HG03097 (cell line): ENCODE results near the gene DPP9.
"Not testable (repeated sequence)": the region's sequence is repeated elsewhere in the genome, so short reads cannot be mapped to it uniquely, and the experiment has no call there.

Source experiments
- ATAC-seq: cut with Tn5 transposase; IDR thresholded peaks from one replicate; pipeline ENCODE4 v1.9.1; 2021; ENCODE audit not compliant: unreplicated experiment, low FRiP score

DPP9 gene

DNA sequence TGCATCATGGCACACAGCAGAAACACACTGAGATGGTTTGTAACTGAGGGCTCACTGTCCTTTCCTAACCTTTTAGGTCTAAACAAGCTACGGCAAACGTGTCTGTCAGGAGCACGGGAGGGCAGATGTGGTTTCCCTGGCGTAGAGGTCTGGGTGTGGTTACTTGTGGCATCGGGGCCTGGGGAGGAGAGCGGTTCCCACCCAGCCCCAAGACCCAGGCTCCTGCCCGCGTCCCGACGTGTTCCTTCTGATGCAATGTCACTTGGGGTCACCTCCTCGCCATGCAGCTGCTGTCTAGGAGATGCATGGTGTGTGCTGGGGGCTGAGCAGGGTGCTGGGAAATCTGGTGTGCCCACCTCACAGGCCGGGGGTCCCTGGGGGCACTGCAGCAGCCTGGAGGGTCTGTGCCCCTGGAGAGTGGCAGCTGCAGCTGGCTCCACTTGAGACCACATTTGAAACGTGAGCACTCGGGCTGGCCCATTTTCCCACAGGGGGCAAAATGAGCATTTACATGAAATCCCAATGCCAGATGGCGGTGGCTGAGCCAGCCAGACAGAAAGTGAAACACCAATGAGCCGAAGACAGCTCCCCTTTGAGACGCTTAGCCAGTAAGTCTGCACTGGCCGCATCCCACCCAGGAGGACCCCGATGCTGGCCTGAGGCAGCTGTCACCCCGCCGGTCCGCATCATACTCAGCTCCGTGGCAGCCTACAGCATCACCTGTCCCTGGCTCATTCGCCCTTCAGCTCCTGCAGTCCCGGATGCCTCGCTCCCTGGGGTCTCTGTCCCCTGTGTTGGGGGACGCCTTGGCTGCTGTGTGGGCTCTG lies 31.2 kb downstream of the DPP9 start:
- ATAC-seq: no peak

- no peak for ATAC-seq
Observed at GRCh38 chr19:4691373-4691772, 32.3 kb downstream of the DPP9 start.

- no peak for ATAC-seq
Observed at GRCh38 chr19:4690361-4690760, 33.3 kb downstream of the DPP9 start.

DNA sequence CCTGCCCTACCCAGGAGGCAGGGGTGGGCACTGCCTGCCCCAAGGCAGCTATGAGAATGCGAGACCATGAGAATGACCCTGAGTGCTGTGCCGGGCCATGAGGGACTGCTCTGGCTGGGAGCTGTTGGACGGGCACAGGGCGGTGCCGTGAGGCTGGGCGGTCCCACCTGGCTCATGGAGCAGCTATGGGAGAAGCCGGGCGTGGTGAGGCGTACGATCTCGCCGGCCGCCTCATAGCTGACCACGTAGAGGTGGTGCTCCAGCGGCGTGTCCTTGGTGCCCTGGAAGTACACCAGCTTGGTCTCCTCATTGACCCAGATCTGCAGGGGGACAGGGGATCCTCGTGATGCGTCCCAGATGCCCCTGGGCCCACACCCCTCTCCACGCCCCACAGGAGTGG lies 34.2 kb downstream of the DPP9 start:
- ATAC-seq: no peak

DNA sequence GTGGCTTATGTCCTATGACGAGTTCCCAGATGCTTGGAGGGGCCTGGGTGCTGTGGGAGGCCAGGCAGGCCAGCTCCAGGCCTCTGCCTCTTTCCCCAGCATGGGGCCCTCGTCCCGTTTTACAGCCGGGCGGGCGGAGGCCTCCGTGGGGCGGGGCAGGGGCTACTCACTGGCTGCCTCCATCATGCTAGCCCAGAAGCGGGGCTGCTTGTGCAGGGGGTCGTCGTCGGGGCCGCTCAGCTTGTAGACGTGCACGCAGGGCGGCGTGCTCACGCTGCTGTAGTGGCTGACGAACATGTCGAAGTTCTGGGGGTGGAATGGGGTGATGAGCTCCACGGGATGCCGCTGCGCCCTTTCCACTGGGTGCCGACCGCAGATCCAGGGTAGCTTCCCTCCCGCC lies 35.1 kb downstream of the DPP9 start:
- ATAC-seq: no peak

GRCh38 chr19:4687396-4687795 lies 36.2 kb downstream of the DPP9 start:
- ATAC-seq: no peak

GRCh38 chr19:4686700-4687099 lies 36.9 kb downstream of the DPP9 start:
- no peak for ATAC-seq

- no peak for ATAC-seq
Observed at GRCh38 chr19:4684312-4685095, 39.1 kb downstream of the DPP9 start.

DNA sequence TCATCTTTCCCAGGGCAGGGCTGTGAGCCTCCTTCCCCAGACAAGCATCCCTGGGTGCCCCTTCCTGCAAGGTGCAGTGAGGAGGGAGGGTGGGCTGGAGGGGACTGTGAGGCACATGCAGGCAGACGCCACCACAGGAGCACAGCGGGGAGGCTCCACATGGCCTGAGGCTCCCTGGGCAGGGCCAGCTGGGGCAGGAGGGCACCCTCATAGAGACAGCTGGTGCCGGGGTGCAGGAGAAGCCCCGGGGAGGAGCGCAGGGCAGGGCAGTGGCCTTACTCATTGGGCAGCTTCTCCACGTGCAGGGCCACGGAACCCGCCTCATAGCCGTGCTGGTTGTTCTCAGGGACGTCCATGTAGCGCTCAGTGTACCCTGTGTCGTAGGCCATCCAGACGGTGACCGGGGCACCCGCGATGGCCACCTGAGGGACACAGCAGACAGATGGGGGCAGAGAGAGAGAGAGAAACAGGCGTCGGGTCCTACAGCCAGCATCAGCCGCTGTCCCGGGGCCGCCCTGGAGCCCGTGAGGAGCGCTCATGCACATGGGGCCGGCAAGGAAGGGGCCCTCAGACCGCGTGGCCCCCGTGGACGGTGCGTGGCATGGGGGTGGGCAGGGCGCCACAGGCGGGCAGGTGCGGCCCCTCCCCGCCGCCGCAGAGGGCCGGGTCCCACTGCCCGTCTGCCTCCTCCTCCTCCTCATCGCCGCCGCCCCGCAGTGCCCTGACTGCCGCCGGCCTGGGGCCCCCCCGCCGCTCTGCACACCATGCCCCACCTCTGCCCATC lies 41.0 kb downstream of the DPP9 start:
- no peak for ATAC-seq

- not testable (repeated sequence) for ATAC-seq
Observed at GRCh38 chr19:4680021-4680420, 43.6 kb downstream of the DPP9 start.

- no peak for ATAC-seq
Observed at GRCh38 chr19:4678881-4679790, 44.5 kb downstream of the DPP9 start.

DNA sequence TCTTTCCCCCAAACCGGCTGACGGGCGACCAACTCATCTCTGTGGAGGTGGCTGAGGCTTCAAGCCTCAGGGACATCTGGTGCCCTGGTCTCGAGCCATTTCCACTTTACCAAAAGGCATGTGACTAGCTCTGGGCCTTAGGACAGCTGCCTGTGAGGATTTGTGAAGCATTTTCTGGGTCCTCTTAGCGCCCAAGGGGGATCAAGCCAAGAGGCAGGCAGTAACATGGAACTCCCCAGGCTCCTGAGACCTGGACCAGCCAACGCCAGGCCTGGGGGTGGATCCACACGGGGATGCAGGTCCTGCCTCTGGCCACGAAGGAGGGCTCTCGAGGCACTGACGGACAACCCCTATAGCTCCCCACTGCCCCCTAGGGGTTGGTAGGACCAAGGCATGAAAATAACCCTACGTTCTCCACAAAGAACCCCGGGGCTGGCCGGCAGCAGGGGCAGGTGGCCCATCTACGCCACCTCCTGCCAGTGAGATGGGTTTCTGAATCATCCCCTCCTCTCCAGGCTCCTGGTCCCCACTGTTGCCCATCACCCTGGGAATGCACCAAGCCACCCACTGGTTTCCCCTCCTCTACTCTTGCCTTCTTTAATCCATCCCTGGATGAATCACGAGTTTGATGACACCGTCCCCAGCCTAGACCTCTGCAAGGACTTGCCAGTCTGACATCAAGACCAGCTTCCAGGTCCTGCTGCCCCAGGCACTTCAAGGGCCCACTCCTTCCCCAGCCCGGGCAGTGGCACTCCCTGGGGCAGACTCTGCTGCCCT lies 46.5 kb downstream of the DPP9 start:
- ATAC-seq: no peak

GRCh38 chr19:4675346-4675745 lies 48.3 kb downstream of the DPP9 start:
- no peak for ATAC-seq

DNA sequence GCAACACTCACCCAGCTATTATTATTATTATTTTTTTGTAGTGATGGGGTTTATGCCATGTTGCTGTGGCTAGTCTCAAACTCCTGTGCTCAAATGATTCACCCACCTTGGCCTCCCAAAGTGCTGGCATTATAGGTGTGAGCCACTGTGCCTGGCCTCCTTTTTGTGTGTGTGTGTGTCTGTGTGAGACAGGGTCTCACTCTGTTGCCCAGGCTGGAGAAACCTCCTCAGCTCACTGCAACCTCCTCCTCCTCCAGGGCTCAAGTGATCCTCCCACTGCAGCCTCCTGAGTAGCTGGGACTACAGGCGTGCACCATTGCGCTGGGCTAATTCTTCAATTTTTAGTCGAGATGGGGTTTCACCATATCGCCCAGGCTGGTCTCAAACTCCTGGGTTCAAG lies 49.9 kb downstream of the DPP9 start:
- ATAC-seq: no peak

DNA sequence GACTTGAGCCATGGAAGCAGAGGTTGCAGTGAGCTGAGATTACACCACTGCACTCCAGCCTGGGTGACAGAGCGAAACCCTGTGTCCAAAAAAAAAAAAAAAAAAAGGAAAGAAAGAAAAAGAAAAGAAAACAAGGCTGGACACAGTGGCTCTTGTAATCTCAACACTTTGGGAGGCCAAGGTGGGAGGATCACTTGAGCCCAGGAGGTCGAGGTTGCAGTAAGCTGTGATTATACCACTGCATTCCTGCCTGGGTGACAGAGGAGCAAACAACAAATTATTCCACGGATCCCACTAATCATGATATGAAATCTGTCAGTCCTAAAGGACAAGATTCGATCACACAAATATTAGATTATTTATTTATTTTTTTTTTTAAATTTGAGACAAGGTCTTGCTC lies 50.4 kb downstream of the DPP9 start:
- no peak for ATAC-seq

GRCh38 chr19:4671185-4671851 lies 52.3 kb downstream of the DPP9 start:
- ATAC-seq: no peak

GRCh38 chr19:4669723-4670480 lies 53.7 kb downstream of the DPP9 start, which contains the start of gene MYDGF:
TSS of gene MYDGF (minus strand) at chr19:4670342. CDS start at chr19:4670334, 8 bp downstream.
- ATAC-seq: no peak

DNA sequence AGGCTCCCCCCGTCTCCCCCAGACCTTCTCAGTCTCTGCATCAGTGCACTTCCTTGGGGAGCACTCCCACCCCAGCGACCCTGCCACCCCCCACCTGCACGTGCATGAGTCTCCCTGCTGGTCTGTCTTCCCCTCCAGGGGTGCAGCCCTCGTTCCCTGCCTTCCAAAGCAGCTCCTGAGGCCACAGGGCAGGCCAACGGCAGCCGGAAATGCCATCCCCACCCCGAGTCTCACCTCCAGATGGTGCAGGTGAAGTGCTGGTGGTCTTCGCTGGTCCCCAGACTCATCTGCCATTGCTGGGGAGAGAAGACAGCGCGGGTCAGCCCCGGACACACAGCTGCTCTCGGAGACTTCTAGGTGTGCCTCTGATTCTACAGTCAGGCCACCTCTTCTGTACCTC lies 59.0 kb downstream of the DPP9 start:
- ATAC-seq: no peak
